Liver (tissue), 3 donors: ENCODE results near the gene OR6X1.

Experiments
- CTCF ChIP-seq: fragments of 150-350 bp; IDR thresholded peaks from 2 replicates; pipeline ENCODE4 v1.5.1; 2017; ENCODE audit warnings: improper control_type of control experiment, low read depth, low read length; ENCODE audit not compliant: missing input control
- GABPA ChIP-seq, 2 donors: IDR thresholded peaks in 1 of 2; conservative IDR thresholded peaks in 1 of 2; 2 replicates each; pipeline ENCODE4 v1.6.1; 2016; ENCODE audit warnings: antibody characterized with exemption in 2 of 2, mild to moderate bottlenecking in 1 of 2, moderate library complexity in 1 of 2
- RAD21 ChIP-seq, 2 donors: IDR thresholded peaks; 2 replicates each; pipeline ENCODE4 v1.6.1; 2016; ENCODE audit warnings: antibody characterized with exemption in 2 of 2, mild to moderate bottlenecking in 2 of 2
- donor health status: healthy.
- donor health status: healthy.

DNA sequence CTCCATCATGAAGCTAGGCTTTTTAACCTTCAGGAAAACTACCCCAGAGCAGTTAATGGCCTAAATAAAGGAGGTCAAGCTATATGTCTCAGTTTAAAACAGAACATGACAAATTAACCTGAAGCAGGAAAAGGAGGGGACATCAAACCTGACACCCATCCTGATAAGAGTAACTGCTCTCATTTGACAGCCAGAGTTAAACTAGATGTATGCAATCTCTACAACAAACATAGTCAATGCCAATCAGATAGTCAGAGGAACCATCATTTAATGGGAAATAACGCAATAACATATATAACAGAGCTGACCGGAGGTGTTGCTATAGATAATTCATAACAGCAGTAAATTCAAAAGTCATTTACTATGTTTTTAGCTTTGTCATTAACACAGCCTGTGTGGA is 15.9 kb downstream of the OR6X1 start:
- TF ChIP-seq RAD21 (IDR thresholded peaks at IDR 0.05) (no peak), CTCF (no peak), GABPA (IDR thresholded peaks at IDR 0.05 in 1 of 2, conservative IDR thresholded peaks at IDR 0.05 in 1 of 2) (no peak)
